ENCODE results near the gene KRT5. TPM values are rescaled to one million over a fixed set of nuclear protein-coding genes. Genes with fewer than 3 reads are reported as not detected.

The KRT5 gene
- total RNA-seq, 1 donor from 2014 or later: not detected

Other genes with a start within 250 kb of the KRT5 start
- gene KRT86, start 245.7 kb downstream of the KRT5 start, total RNA-seq: not detected in 2 replicates
- not detected in 2 replicates for gene KRT81, start 228.9 kb downstream of the KRT5 start, total RNA-seq
- gene KRT83, start 199.0 kb downstream of the KRT5 start, total RNA-seq: not detected in 2 replicates
- not detected in 2 replicates for gene KRT85, start 152.9 kb downstream of the KRT5 start, total RNA-seq
- gene KRT84, start 134.7 kb downstream of the KRT5 start, total RNA-seq: not detected in 2 replicates
- gene KRT82, start 114.1 kb downstream of the KRT5 start, total RNA-seq: not detected in 2 replicates
- gene KRT75, start 86.0 kb downstream of the KRT5 start, total RNA-seq: not detected in 2 replicates
- not detected in 2 replicates for gene KRT6B, start 68.2 kb downstream of the KRT5 start, total RNA-seq
- not detected in 2 replicates for gene KRT6C, start 46.6 kb downstream of the KRT5 start, total RNA-seq
- not detected in 2 replicates for gene KRT6A, start 27.1 kb downstream of the KRT5 start, total RNA-seq
- not detected in 2 replicates for gene KRT71, start 32.8 kb upstream of the KRT5 start, total RNA-seq
- not detected in 2 replicates for gene KRT74, start 53.4 kb upstream of the KRT5 start, total RNA-seq
- gene KRT72, start 81.1 kb upstream of the KRT5 start, total RNA-seq: not detected in 2 replicates
- gene KRT73, start 98.2 kb upstream of the KRT5 start, total RNA-seq: not detected in 2 replicates
- gene KRT2, start 131.8 kb upstream of the KRT5 start, total RNA-seq: not detected in 2 replicates
- not detected in 2 replicates for gene KRT1, start 160.0 kb upstream of the KRT5 start, total RNA-seq
- not detected in 2 replicates for gene KRT77, start 183.1 kb upstream of the KRT5 start, total RNA-seq

All from glomerular endothelial cell (primary cell).